UCSD-AML1 (cell line): ENCODE data around the gene SDSL.

Source experiments
- DNase-seq: peaks from one replicate; lab custom pipeline; 2025; ENCODE audit not compliant: unreplicated experiment; lab: John Stamatoyannopoulos, UW

The SDSL gene

GRCh38 chr12:113445544-113446171 is 23.5 kb downstream of the SDSL start:
- no peak for DNase-seq

GRCh38 chr12:113448873-113449272 is 26.7 kb downstream of the SDSL start:
- no peak for DNase-seq

GRCh38 chr12:113449299-113449698 is 27.1 kb downstream of the SDSL start:
- no peak for DNase-seq

GRCh38 chr12:113449839-113450238 is 27.7 kb downstream of the SDSL start:
- no peak for DNase-seq

GRCh38 chr12:113452458-113452857 is 30.3 kb downstream of the SDSL start:
- no peak for DNase-seq

- no peak for DNase-seq
These were observed 31.1 kb downstream of the SDSL start for GRCh38 chr12:113453330-113453729.

GRCh38 chr12:113456199-113456598 is 34.0 kb downstream of the SDSL start:
- no peak for DNase-seq

GRCh38 chr12:113456761-113457160 is 34.6 kb downstream of the SDSL start:
- DNase-seq, result no peak

- DNase-seq, result no peak
These were observed 35.0 kb downstream of the SDSL start for GRCh38 chr12:113457185-113457584.

- DNase-seq, result no peak
These were observed 35.5 kb downstream of the SDSL start for GRCh38 chr12:113457710-113458109.

- DNase-seq, result no peak
These were observed 37.8 kb downstream of the SDSL start for GRCh38 chr12:113459981-113460380.

- no peak for DNase-seq
These were observed 39.5 kb downstream of the SDSL start for GRCh38 chr12:113461666-113462065.

GRCh38 chr12:113462117-113462774 is 40.1 kb downstream of the SDSL start:
- DNase-seq, result peak; percentile 82

- no peak for DNase-seq
These were observed 41.0 kb downstream of the SDSL start for GRCh38 chr12:113462998-113463745.

- no peak for DNase-seq
These were observed 41.7 kb downstream of the SDSL start for GRCh38 chr12:113463746-113464451.

GRCh38 chr12:113464452-113464775 is 42.2 kb downstream of the SDSL start:
- no peak for DNase-seq

GRCh38 chr12:113464852-113465719 is 42.9 kb downstream of the SDSL start:
- peak; percentile 38 for DNase-seq

- DNase-seq, result no peak
These were observed 43.8 kb downstream of the SDSL start for GRCh38 chr12:113465808-113466453.

GRCh38 chr12:113466454-113467141 is 44.4 kb downstream of the SDSL start:
- no peak for DNase-seq

GRCh38 chr12:113467142-113467501 is 44.9 kb downstream of the SDSL start:
- DNase-seq, result no peak
